Breast epithelium (tissue), 4 donors: ENCODE results near the gene RPS15. TPM values are rescaled to one million over a fixed set of nuclear protein-coding genes. Genes with fewer than 3 reads are reported as not detected.
A peak's percentile ranks its signal among the peaks of the same experiment; 100 is the strongest.

Experiments
- DNase-seq, 2 donors: peaks; one replicate each; pipeline ENCODE4 v3.0.0-alpha.2; 2019; ENCODE audit warnings: low spot score in 2 of 2
- H3K27ac ChIP-seq, 2 donors: fragments of 200-600 bp; sonication (generic) in 1 of 2; one replicate each; pipeline ENCODE4 v1.5.1; 2016 to 2019; ENCODE audit warnings: mild to moderate bottlenecking in 1 of 2
- H3K27me3 ChIP-seq, 2 donors: fragments of 200-600 bp; sonication (generic) in 1 of 2; one replicate each; pipeline versions ENCODE4 v1.5.1 to v1.6.0; 2017 to 2019; ENCODE audit warnings: control low read depth in 1 of 2, mild to moderate bottlenecking in 1 of 2
- H3K36me3 ChIP-seq: fragments of 200-600 bp; one replicate; pipeline ENCODE4 v1.5.1; 2019
- H3K4me1 ChIP-seq, 2 donors: fragments of 200-600 bp; sonication (generic); one replicate each; pipeline ENCODE4 v1.5.1; 2016 to 2019; ENCODE audit warnings: control low read depth in 1 of 2
- H3K4me3 ChIP-seq, 3 donors: fragments of 200-600 bp; sonication (generic); 1 replicate in 2 of 3; 2 replicates in 1 of 3; pipeline ENCODE4 v1.5.1; 2016 to 2019; ENCODE audit warnings: mild to moderate bottlenecking in 3 of 3, moderate library complexity in 2 of 3
- H3K9me3 ChIP-seq, 2 donors: fragments of 200-600 bp; sonication (generic) in 1 of 2; one replicate each; pipeline ENCODE4 v1.5.1; 2016 to 2019; ENCODE audit warnings: control low read depth in 1 of 2
- POLR2A ChIP-seq: fragments of 450-650 bp; IDR thresholded peaks from one replicate; pipeline ENCODE4 v1.6.1; 2016; ENCODE audit warnings: antibody characterized with exemption, mild to moderate bottlenecking, moderate library complexity
- POLR2AphosphoS5 ChIP-seq, 3 donors: sonication (generic); formaldehyde crosslinking; IDR thresholded peaks; one replicate each; pipeline ENCODE4 v1.6.1; 2017; ENCODE audit warnings: antibody characterized with exemption in 3 of 3
- intact Hi-C: fragments of 100-400 bp; cut with DNase I; formaldehyde crosslinking; loops from one replicate; pipeline ENCODE4 v1.15.1; 2023; ENCODE audit warnings: low total_unique reads
- total RNA-seq, 3 donors: library from RNA; depleted of rRNA; stranded (reverse); fragments of >200 nt; gene quantifications; one replicate each; pipeline ENCODE4 v1.1.0, GENCODE V29; 2016
- TF ChIP-seq, protein P1 (sequence below), 3 donors: fragments of 450-650 bp; IDR thresholded peaks; one replicate each; pipeline ENCODE4 v1.5.1; 2016 to 2017; ENCODE audit warnings: antibody characterized with exemption in 3 of 3, mild to moderate bottlenecking in 3 of 3, moderate library complexity in 3 of 3

RPS15 gene
- total RNA-seq, 3 donors from 2014 or later: 2,978 to 3,238 (median 2,982) TPM

DNA sequence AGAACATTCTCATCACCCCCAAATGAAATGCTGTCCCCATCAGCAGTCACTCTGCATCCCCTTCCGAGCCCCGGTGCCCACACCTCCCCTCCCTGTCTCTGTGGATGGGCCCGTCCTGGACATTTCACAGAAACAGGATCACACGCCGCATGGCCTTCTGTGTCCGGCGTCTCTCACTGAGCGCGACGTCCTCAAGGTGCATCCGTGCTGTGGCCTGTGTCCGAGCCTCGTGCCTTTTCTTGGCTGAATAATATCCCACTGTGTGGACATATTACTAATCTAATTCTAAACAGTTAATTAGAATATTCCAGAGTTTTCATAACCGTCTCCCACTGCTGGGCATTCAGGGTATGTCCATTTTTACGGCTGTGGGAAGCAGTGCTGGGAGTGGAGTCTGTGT lies 45.8 kb upstream of the RPS15 start:
- Histone ChIP-seq H3K36me3 (peaks cover 6% of the 10 kb centered on the region), H3K9me3 (no peaks in the 10 kb centered on the region), H3K4me1 (no peaks in the 10 kb centered on the region), H3K27ac (no peak overlapping the region), H3K4me3 (no peak overlapping the region), H3K27me3 (no peaks in the 10 kb centered on the region)
- intact Hi-C loops: no loop called here
- no peak for TF ChIP-seq POLR2A
- TF ChIP-seq POLR2AphosphoS5 (IDR thresholded peaks at IDR 0.05): no peak
- TF ChIP-seq, protein P1, sequence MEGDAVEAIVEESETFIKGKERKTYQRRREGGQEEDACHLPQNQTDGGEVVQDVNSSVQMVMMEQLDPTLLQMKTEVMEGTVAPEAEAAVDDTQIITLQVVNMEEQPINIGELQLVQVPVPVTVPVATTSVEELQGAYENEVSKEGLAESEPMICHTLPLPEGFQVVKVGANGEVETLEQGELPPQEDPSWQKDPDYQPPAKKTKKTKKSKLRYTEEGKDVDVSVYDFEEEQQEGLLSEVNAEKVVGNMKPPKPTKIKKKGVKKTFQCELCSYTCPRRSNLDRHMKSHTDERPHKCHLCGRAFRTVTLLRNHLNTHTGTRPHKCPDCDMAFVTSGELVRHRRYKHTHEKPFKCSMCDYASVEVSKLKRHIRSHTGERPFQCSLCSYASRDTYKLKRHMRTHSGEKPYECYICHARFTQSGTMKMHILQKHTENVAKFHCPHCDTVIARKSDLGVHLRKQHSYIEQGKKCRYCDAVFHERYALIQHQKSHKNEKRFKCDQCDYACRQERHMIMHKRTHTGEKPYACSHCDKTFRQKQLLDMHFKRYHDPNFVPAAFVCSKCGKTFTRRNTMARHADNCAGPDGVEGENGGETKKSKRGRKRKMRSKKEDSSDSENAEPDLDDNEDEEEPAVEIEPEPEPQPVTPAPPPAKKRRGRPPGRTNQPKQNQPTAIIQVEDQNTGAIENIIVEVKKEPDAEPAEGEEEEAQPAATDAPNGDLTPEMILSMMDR (IDR thresholded peaks at IDR 0.05): no peak
- DNase-seq: no peak

DNA sequence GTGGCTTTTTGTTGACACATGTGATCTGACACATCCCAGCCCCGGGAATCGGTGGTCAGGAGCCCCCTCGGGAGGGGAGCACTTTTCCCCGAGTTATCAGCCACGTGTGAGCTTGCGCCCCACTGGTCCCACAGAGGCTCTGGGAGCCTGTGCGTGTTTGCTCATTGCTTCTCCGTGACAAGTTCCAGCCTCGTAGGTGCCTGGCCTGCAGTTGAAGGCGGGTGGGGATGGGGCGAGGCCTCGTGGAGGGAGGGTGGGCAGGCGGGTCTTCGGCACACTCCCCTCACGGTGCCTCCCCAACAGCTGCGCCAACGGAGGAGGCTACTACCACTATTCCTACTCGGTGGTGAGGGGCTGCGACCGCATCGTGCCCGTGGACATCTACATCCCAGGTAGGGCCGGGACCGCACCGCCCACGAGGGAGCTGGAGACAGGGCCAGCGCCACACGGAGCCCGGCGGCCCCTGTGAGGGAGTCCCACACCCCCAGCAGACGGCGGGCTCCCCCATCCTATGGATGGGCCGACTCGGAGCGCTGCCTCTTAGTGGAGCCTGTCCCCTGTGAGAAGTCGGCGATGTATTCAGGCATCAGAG lies 45.2 kb upstream of the RPS15 start:
- Histone ChIP-seq H3K9me3 (no peaks in the 10 kb centered on the region), H3K4me1 (no peaks in the 10 kb centered on the region), H3K27ac (no peak overlapping the region), H3K36me3 (peaks cover 6% of the 10 kb centered on the region), H3K4me3 (no peak overlapping the region), H3K27me3 (no peaks in the 10 kb centered on the region)
- intact Hi-C loops: no loop called here
- no peak for DNase-seq
- TF ChIP-seq POLR2AphosphoS5 (IDR thresholded peaks at IDR 0.05) (no peak), POLR2A (no peak)
- TF ChIP-seq, protein P1 (IDR thresholded peaks at IDR 0.05): no peak

DNA sequence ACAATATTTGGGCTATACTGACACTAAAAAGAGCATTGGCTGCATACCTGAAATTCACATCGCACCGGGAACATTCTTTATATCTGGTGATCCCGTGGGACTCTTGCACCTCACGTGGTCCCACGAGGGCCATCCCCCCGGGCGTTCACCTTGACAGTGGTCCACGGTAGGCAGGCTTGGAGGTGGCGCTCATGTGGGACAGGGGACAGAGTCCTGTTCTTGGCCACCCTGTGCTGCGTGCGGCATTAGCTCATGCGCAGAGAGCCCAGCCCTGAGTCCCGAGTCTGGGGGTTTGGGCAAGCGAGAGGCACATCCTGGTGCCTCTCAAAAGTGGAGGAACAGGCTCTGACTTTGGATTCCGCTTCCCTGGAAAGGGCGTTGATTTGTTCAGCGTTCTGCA lies 44.4 kb upstream of the RPS15 start:
- intact Hi-C loops: no loop called here
- Histone ChIP-seq H3K9me3 (no peaks in the 10 kb centered on the region), H3K27me3 (no peaks in the 10 kb centered on the region), H3K36me3 (peaks cover 6% of the 10 kb centered on the region), H3K27ac (no peak overlapping the region), H3K4me3 (no peak overlapping the region), H3K4me1 (no peaks in the 10 kb centered on the region)
- no peak for DNase-seq
- TF ChIP-seq POLR2A: no peak
- TF ChIP-seq, protein P1 (IDR thresholded peaks at IDR 0.05): no peak
- TF ChIP-seq POLR2AphosphoS5 (IDR thresholded peaks at IDR 0.05): no peak

DNA sequence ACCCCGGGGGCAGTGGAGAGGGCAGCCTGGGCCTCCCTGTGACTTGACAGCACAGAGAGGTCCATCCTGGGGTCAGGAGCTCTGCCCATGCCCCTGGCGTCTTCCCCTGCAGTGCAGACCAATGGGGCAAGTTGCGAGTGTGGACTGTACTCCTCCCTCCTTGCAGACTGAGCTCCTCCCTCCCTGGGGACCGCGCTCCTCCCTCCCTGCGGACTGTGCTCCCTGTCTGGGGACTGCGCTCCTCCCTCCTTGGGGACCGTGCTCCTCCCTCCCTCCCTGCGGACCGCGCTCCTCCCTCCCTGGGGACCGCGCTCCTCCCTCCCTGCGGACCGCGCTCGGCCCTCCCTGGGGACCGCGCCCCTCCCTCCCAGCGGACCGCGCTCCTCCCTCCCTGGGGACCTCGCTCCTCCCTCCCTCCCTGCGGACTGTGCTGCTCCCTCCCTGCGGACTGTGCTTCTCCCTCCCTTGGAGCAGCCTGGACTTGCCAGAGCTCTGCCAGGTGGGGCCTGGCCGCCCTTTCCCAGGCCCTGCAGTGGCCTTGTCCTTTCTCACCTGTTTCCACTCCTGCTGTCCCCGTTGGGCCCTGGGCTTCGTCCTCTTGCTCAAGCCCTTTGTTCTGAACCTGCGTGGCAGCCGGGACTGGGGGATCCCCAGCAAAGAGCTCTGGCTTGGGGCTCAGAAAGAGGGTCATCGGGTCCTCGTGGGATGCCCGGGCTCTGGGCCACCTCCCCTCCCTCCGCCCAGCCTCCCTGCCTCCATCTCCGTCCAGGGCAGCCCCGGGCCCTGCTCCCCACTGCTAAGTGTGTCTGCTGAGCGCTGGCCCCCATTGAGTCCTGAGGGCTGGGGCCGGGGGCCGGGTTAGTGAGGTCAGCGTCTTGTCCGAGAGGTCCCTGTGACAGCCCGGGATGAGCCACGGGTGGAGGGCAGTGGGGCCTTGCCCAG lies 43.7 kb upstream of the RPS15 start:
- TF ChIP-seq POLR2AphosphoS5 (IDR thresholded peaks at IDR 0.05) (no peak), POLR2A (no peak)
- TF ChIP-seq, protein P1 (IDR thresholded peaks at IDR 0.05): no peak
- Histone ChIP-seq H3K27ac (no peak overlapping the region), H3K4me1 (no peaks in the 10 kb centered on the region), H3K9me3 (no peaks in the 10 kb centered on the region), H3K36me3 (peaks cover 6% of the 10 kb centered on the region), H3K27me3 (no peaks in the 10 kb centered on the region), H3K4me3 (peak overlapping the region in 2 of 3 donors; percentile 8 to 19)
- intact Hi-C loops: no loop called here
- no peak for DNase-seq
